Duodenal mucosa (tissue), 2 donors: ENCODE data around the gene EXOC3L2.
A peak's percentile ranks its signal among the peaks of the same experiment; 100 is the strongest.

Experiments used
- H3K27ac ChIP-seq: one replicate; pipeline ENCODE4 v1.7.0; 2013; ENCODE audit warnings: low read depth, low read length
- H3K27me3 ChIP-seq, 2 donors: one replicate each; pipeline ENCODE4 v1.7.0; 2013; ENCODE audit warnings: low read length in 2 of 2, control low read depth in 1 of 2; ENCODE audit not compliant: insufficient read depth in 2 of 2, control insufficient read depth in 1 of 2
- H3K36me3 ChIP-seq, 2 donors: one replicate each; pipeline ENCODE4 v1.7.0; 2013; ENCODE audit warnings: low read length in 2 of 2, control low read depth in 1 of 2; ENCODE audit not compliant: insufficient read depth in 2 of 2, control insufficient read depth in 1 of 2
- H3K4me1 ChIP-seq, 2 donors: one replicate each; pipeline ENCODE4 v1.7.0; 2013; ENCODE audit warnings: low read length in 2 of 2, control low read depth in 1 of 2; ENCODE audit not compliant: insufficient read depth in 2 of 2, control insufficient read depth in 1 of 2
- H3K4me3 ChIP-seq, 2 donors: one replicate each; pipeline ENCODE4 v1.7.0; 2013; ENCODE audit warnings: low read length in 2 of 2, low read depth in 1 of 2
- H3K9ac ChIP-seq, 2 donors: one replicate each; pipeline ENCODE4 v1.7.0; 2013; ENCODE audit warnings: low read length in 2 of 2, low read depth in 1 of 2
- H3K9me3 ChIP-seq, 2 donors: one replicate each; pipeline ENCODE4 v1.7.0; 2013; ENCODE audit warnings: low read length in 2 of 2, control low read depth in 1 of 2; ENCODE audit not compliant: control insufficient read depth in 1 of 2

EXOC3L2 gene

GRCh38 chr19:45245334-45245787 lies at the start of gene EXOC3L2:
Gene EXOC3L2, minus strand, starts transcription at chr19:45245407. Its CDS starts 6,362 bp downstream, at chr19:45239045.
- peaks cover 3 to 4% of the 10 kb centered on the region in 2 donors for H3K4me1 ChIP-seq
- H3K27me3 ChIP-seq = no peaks in the 10 kb centered on the region
- no peaks in the 10 kb centered on the region for H3K36me3 ChIP-seq
- no peak within 1 kb of the TSS for H3K27ac ChIP-seq
- no peaks in the 10 kb centered on the region for H3K9me3 ChIP-seq
- no peak within 1 kb of the TSS for H3K9ac ChIP-seq
- peak within 1 kb of the TSS in 1 of 2 donors; percentile 6 for H3K4me3 ChIP-seq

GRCh38 chr19:45294291-45295029 lies 49.3 kb upstream of the EXOC3L2 start:
- Histone ChIP-seq H3K4me1 (no peaks in the 10 kb centered on the region), H3K9me3 (no peaks in the 10 kb centered on the region), H3K36me3 (peaks cover 6 to 16% of the 10 kb centered on the region in 2 donors), H3K27ac (no peak overlapping the region), H3K4me3 (no peak overlapping the region), H3K27me3 (no peaks in the 10 kb centered on the region), H3K9ac (no peak overlapping the region)

- H3K9ac ChIP-seq = no peak overlapping the region
- H3K9me3 ChIP-seq = no peaks in the 10 kb centered on the region
- no peak overlapping the region for H3K4me3 ChIP-seq
- no peak overlapping the region for H3K27ac ChIP-seq
- H3K36me3 ChIP-seq = peaks cover 6 to 16% of the 10 kb centered on the region in 2 donors
- no peaks in the 10 kb centered on the region for H3K27me3 ChIP-seq
- H3K4me1 ChIP-seq = no peaks in the 10 kb centered on the region
These were observed 48.5 kb upstream of the EXOC3L2 start for GRCh38 chr19:45293682-45294081.

GRCh38 chr19:45291834-45292233 lies 46.6 kb upstream of the EXOC3L2 start:
- Histone ChIP-seq H3K27me3 (no peaks in the 10 kb centered on the region), H3K27ac (no peak overlapping the region), H3K36me3 (peaks cover 6 to 21% of the 10 kb centered on the region in 2 donors), H3K9me3 (no peaks in the 10 kb centered on the region), H3K9ac (no peak overlapping the region), H3K4me1 (no peaks in the 10 kb centered on the region), H3K4me3 (no peak overlapping the region)

- Histone ChIP-seq H3K9me3 (no peaks in the 10 kb centered on the region), H3K27me3 (no peaks in the 10 kb centered on the region), H3K27ac (no peak overlapping the region), H3K4me3 (no peak overlapping the region), H3K9ac (no peak overlapping the region), H3K36me3 (peaks cover 6 to 21% of the 10 kb centered on the region in 2 donors), H3K4me1 (no peaks in the 10 kb centered on the region)
These were observed 45.2 kb upstream of the EXOC3L2 start for GRCh38 chr19:45290381-45290931.

- H3K36me3 ChIP-seq = peaks cover 3 to 18% of the 10 kb centered on the region in 2 donors
- H3K27ac ChIP-seq = no peak overlapping the region
- H3K9me3 ChIP-seq = no peaks in the 10 kb centered on the region
These were observed 38.3 kb upstream of the EXOC3L2 start for GRCh38 chr19:45283443-45284033.

GRCh38 chr19:45280471-45280961 lies 35.3 kb upstream of the EXOC3L2 start:
- Histone ChIP-seq H3K9ac (no peak overlapping the region), H3K27me3 (no peaks in the 10 kb centered on the region), H3K4me1 (no peaks in the 10 kb centered on the region), H3K9me3 (no peaks in the 10 kb centered on the region), H3K4me3 (no peak overlapping the region), H3K36me3 (peaks cover 3 to 21% of the 10 kb centered on the region in 2 donors), H3K27ac (no peak overlapping the region)

More at GRCh38 chr19:45283443-45284033, 38.3 kb upstream of the EXOC3L2 start:
- no peak overlapping the region for H3K4me3 ChIP-seq
- H3K27me3 ChIP-seq = no peaks in the 10 kb centered on the region
- H3K9ac ChIP-seq = no peak overlapping the region
- no peaks in the 10 kb centered on the region for H3K4me1 ChIP-seq

- Histone ChIP-seq H3K9me3 (no peaks in the 10 kb centered on the region), H3K36me3 (peaks cover 3 to 23% of the 10 kb centered on the region in 2 donors), H3K27me3 (no peaks in the 10 kb centered on the region), H3K9ac (no peak overlapping the region), H3K27ac (no peak overlapping the region), H3K4me3 (no peak overlapping the region), H3K4me1 (no peaks in the 10 kb centered on the region)
These were observed 34.5 kb upstream of the EXOC3L2 start for GRCh38 chr19:45279587-45280192.

- Histone ChIP-seq H3K27ac (no peak overlapping the region), H3K36me3 (peaks cover 3 to 28% of the 10 kb centered on the region in 2 donors), H3K9me3 (no peaks in the 10 kb centered on the region)
These were observed 32.9 kb upstream of the EXOC3L2 start for GRCh38 chr19:45278087-45278486.

GRCh38 chr19:45276284-45276687 lies 31.1 kb upstream of the EXOC3L2 start:
- Histone ChIP-seq H3K9me3 (no peaks in the 10 kb centered on the region), H3K36me3 (peaks cover 3 to 33% of the 10 kb centered on the region in 2 donors), H3K4me3 (no peak overlapping the region), H3K27ac (no peak overlapping the region), H3K9ac (no peak overlapping the region), H3K27me3 (no peaks in the 10 kb centered on the region), H3K4me1 (no peaks in the 10 kb centered on the region)

More at GRCh38 chr19:45278087-45278486, 32.9 kb upstream of the EXOC3L2 start:
- Histone ChIP-seq H3K4me3 (no peak overlapping the region), H3K27me3 (no peaks in the 10 kb centered on the region), H3K9ac (no peak overlapping the region), H3K4me1 (no peaks in the 10 kb centered on the region)
